ENCODE results near the gene SLC18B1. TPM values are rescaled to one million over a fixed set of nuclear protein-coding genes. Genes with fewer than 3 reads are reported as not detected.
A peak's percentile ranks its signal among the peaks of the same experiment; 100 is the strongest.

The SLC18B1 gene
- total and polyA plus RNA-seq, 12 donors: 1.7 to 8.3 (median 2.5) TPM

GRCh38 chr6:132760256-132760655 lies 38.2 kb downstream of the SLC18B1 start:
- peak overlapping the region in 1 of 10 donors; percentile 49 for H3K27ac ChIP-seq
- intact Hi-C loops (cut with DNase I): loop anchor here in 7 of 10 donors (10.0 kb wide), 3 partner anchors 85 to 225 kb away; partner anchors contain the start of gene TAAR9 (in 5 of the 7)
- DNase-seq (no peak), ATAC-seq (no peak)
- no peaks in the 10 kb centered on the region for H3K36me3 ChIP-seq
- no peak for TF ChIP-seq CTCF (IDR thresholded peaks at IDR 0.05)
- 92 to 94% methylated on average over 3 of the region's 3 CpGs for WGBS, 2 donors
- no peak overlapping the region for H3K4me3 ChIP-seq
- peaks cover 0 to 7% (median 0%) of the 10 kb centered on the region in 11 donors for H3K9me3 ChIP-seq
- no peaks in the 10 kb centered on the region for H3K27me3 ChIP-seq
- H3K4me1 ChIP-seq: peaks cover 0 to 45% (median 5%) of the 10 kb centered on the region in 9 donors

DNA sequence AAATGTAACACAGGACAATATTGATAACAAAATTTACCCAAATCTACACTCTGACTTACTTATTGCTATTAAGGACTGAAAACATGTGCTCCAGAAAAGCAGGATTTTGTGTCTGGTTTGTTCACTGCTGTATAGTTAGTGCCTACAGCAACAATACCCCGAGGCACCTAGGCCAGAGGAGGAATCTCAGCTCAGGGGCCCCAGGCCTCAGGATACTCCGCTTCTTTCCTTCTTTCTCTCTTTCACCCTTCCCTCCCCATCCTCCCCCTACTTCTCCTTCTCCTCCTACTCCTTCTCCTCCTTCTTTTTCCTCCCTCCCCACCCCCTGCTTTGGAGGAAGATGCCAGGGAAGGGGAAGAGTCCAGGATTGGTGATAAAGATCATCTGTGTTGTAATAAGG lies 39.7 kb downstream of the SLC18B1 start:
- H3K4me3 ChIP-seq: no peak overlapping the region
- H3K27ac ChIP-seq: peak overlapping the region in 2 of 10 donors; percentile 49 to 72
- DNase-seq: no peak
- H3K36me3 ChIP-seq: peaks cover 0 to 4% (median 0%) of the 10 kb centered on the region in 9 donors
- peaks cover 0 to 35% (median 5%) of the 10 kb centered on the region in 9 donors for H3K4me1 ChIP-seq
- TF ChIP-seq CTCF (IDR thresholded peaks at IDR 0.05): no peak
- intact Hi-C loops (cut with DNase I): no loop called here
- peaks cover 0 to 7% (median 0%) of the 10 kb centered on the region in 11 donors for H3K9me3 ChIP-seq
- no peaks in the 10 kb centered on the region for H3K27me3 ChIP-seq
- 90 to 91% methylated on average over 2 of the region's 2 CpGs for WGBS, 2 donors
- no peak for ATAC-seq

- peaks cover 0 to 35% (median 0%) of the 10 kb centered on the region in 9 donors for H3K4me1 ChIP-seq
- DNase-seq: no peak
- WGBS, 2 donors: 37 to 58% methylated on average over 1 of the region's 1 CpG
- ATAC-seq: no peak
- no peak overlapping the region for H3K27ac ChIP-seq
- no peak overlapping the region for H3K4me3 ChIP-seq
- no peak for TF ChIP-seq CTCF (IDR thresholded peaks at IDR 0.05)
- intact Hi-C loops (cut with DNase I): no loop called here
- no peaks in the 10 kb centered on the region for H3K9me3 ChIP-seq
- H3K36me3 ChIP-seq: peaks cover 0 to 12% (median 0%) of the 10 kb centered on the region in 9 donors
- H3K27me3 ChIP-seq: no peaks in the 10 kb centered on the region
Observed at GRCh38 chr6:132752255-132752654, 46.2 kb downstream of the SLC18B1 start.

GRCh38 chr6:132751828-132752227 lies 46.6 kb downstream of the SLC18B1 start:
- H3K27ac ChIP-seq: peak overlapping the region in 1 of 10 donors; percentile 71
- H3K9me3 ChIP-seq: no peaks in the 10 kb centered on the region
- DNase-seq (no peak), ATAC-seq (no peak)
- intact Hi-C loops (cut with DNase I): no loop called here
- peaks cover 0 to 12% (median 0%) of the 10 kb centered on the region in 9 donors for H3K36me3 ChIP-seq
- no peak for TF ChIP-seq CTCF (IDR thresholded peaks at IDR 0.05)
- 61 to 74% methylated on average over 1 of the region's 1 CpG for WGBS, 2 donors
- no peaks in the 10 kb centered on the region for H3K27me3 ChIP-seq
- no peak overlapping the region for H3K4me3 ChIP-seq
- peaks cover 0 to 34% (median 0%) of the 10 kb centered on the region in 9 donors for H3K4me1 ChIP-seq
